ENCODE results near the gene CCDC50.

CCDC50 gene

GRCh38 chr3:191320316-191320715 is 8.9 kb upstream of the CCDC50 start:
- no peak for DNase-seq

- no peak for DNase-seq
Observed at GRCh38 chr3:191321019-191321767, 8.0 kb upstream of the CCDC50 start.

GRCh38 chr3:191324936-191325335 is 4.3 kb upstream of the CCDC50 start:
- DNase-seq: no peak

GRCh38 chr3:191327526-191327925 is 1.7 kb upstream of the CCDC50 start:
- no peak for DNase-seq

GRCh38 chr3:191328383-191328961 is 722 bp upstream of the CCDC50 start:
- no peak for DNase-seq

GRCh38 chr3:191329654-191330529 is 698 bp downstream of the CCDC50 start, which contains the start of gene UTS2B:
Gene UTS2B (minus strand): TSS chr3:191330526. CDS start chr3:191282189, 48,337 bp downstream.
- peak; percentile 20 for DNase-seq

- DNase-seq: no peak
Observed at GRCh38 chr3:191330530-191331048, 1.4 kb downstream of the CCDC50 start.

- DNase-seq: no peak
Observed at GRCh38 chr3:191331388-191331787, 2.2 kb downstream of the CCDC50 start.

- DNase-seq: no peak
Observed at GRCh38 chr3:191333298-191333880, 4.2 kb downstream of the CCDC50 start.

GRCh38 chr3:191334346-191334893 is 5.2 kb downstream of the CCDC50 start:
- DNase-seq: no peak

- no peak for DNase-seq
Observed at GRCh38 chr3:191336833-191337232, 7.6 kb downstream of the CCDC50 start.

- DNase-seq: no peak
Observed at GRCh38 chr3:191338177-191338488, 8.9 kb downstream of the CCDC50 start.

GRCh38 chr3:191339316-191339917 is 10.2 kb downstream of the CCDC50 start:
- DNase-seq: no peak

GRCh38 chr3:191340351-191340750 is 11.2 kb downstream of the CCDC50 start:
- DNase-seq: no peak

- no peak for DNase-seq
Observed at GRCh38 chr3:191340966-191341365, 11.8 kb downstream of the CCDC50 start.

GRCh38 chr3:191342006-191342405 is 12.8 kb downstream of the CCDC50 start:
- no peak for DNase-seq

GRCh38 chr3:191342411-191342810 is 13.2 kb downstream of the CCDC50 start:
- DNase-seq: no peak

- DNase-seq: no peak
Observed at GRCh38 chr3:191343115-191343514, 13.9 kb downstream of the CCDC50 start.

GRCh38 chr3:191343913-191344312 is 14.7 kb downstream of the CCDC50 start:
- no peak for DNase-seq

- no peak for DNase-seq
Observed at GRCh38 chr3:191345334-191345733, 16.1 kb downstream of the CCDC50 start.

- DNase-seq: no peak
Observed at GRCh38 chr3:191347228-191347627, 18.0 kb downstream of the CCDC50 start.

GRCh38 chr3:191348098-191348497 is 18.9 kb downstream of the CCDC50 start:
- DNase-seq: no peak

Measured in CD4-positive, alpha-beta T cell treated with Interleukin-17A for 4 hours (primary cell).